Measurements from ENCODE around the gene ST7.

The ST7 gene

DNA sequence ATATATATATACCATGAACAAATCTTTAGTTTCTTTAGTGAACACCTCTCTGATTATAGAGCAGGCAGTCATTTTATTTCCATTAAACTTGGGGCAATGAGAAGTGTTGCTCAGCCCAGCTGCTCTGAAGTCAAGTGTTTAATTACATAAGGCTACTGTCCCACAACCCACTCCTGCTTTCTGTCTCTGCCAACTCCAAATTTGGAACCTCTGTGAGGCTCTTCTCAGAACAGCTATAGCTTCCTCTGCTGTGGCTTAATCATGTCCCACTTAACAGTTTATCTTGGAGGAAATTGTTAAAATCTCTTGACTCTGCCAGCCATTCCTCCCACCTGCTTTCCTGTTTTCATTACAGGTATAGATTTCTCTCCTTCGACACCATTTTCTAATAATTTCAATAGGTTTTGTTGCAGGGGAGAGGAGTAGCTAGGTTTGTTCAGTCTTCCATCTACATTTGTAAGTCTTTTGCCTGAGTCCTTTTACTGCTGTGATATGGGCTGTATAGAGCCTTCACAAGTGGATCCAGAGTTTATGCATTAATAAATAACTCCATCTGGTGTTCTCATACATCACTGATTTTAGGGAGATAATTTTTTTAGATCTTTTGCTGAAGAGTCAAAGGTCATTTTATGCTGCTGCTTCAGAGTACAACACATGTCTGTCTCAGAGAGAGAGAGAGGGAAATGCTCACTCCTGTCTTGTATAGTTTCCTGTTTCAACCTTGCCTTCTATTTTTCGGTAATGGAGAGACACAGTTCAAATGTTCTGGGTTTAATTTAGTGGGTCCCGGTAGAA, 199.1 kb downstream of the ST7 start:
- no peaks in the 10 kb centered on the region for H3K36me3 ChIP-seq (ENCODE audit: control insufficient read depth, insufficient read depth, low read length)
- no peak overlapping the region for H3K4me3 ChIP-seq (ENCODE audit: low read length)
- H3K9ac ChIP-seq (ENCODE audit: low read length): no peak overlapping the region
- H3K4me1 ChIP-seq (ENCODE audit: control insufficient read depth, insufficient read depth, low read length): peaks cover 11% of the 10 kb centered on the region
- H3K27me3 ChIP-seq (ENCODE audit: control insufficient read depth, insufficient read depth, low read length): no peaks in the 10 kb centered on the region
- H3K9me3 ChIP-seq (ENCODE audit: control insufficient read depth, low read length): no peaks in the 10 kb centered on the region

- Histone ChIP-seq H3K27me3 (ENCODE audit: control insufficient read depth, insufficient read depth, low read length) (no peaks in the 10 kb centered on the region), H3K4me3 (ENCODE audit: low read length) (no peak overlapping the region), H3K4me1 (ENCODE audit: control insufficient read depth, insufficient read depth, low read length) (peaks cover 11% of the 10 kb centered on the region), H3K36me3 (ENCODE audit: control insufficient read depth, insufficient read depth, low read length) (no peaks in the 10 kb centered on the region), H3K9ac (ENCODE audit: low read length) (no peak overlapping the region), H3K9me3 (ENCODE audit: control insufficient read depth, low read length) (no peaks in the 10 kb centered on the region)
Observed at GRCh38 chr7:117153016-117153545, 199.8 kb downstream of the ST7 start.

- Histone ChIP-seq H3K27me3 (ENCODE audit: control insufficient read depth, insufficient read depth, low read length) (no peaks in the 10 kb centered on the region), H3K4me3 (ENCODE audit: low read length) (no peak overlapping the region), H3K9me3 (ENCODE audit: control insufficient read depth, low read length) (no peaks in the 10 kb centered on the region), H3K9ac (ENCODE audit: low read length) (no peak overlapping the region), H3K4me1 (ENCODE audit: control insufficient read depth, insufficient read depth, low read length) (no peaks in the 10 kb centered on the region), H3K36me3 (ENCODE audit: control insufficient read depth, insufficient read depth, low read length) (no peaks in the 10 kb centered on the region)
Observed at GRCh38 chr7:117154721-117155120, 201.4 kb downstream of the ST7 start.

- Histone ChIP-seq H3K4me1 (ENCODE audit: control insufficient read depth, insufficient read depth, low read length) (no peaks in the 10 kb centered on the region), H3K9me3 (ENCODE audit: control insufficient read depth, low read length) (no peaks in the 10 kb centered on the region), H3K9ac (ENCODE audit: low read length) (no peak overlapping the region), H3K27me3 (ENCODE audit: control insufficient read depth, insufficient read depth, low read length) (no peaks in the 10 kb centered on the region), H3K36me3 (ENCODE audit: control insufficient read depth, insufficient read depth, low read length) (no peaks in the 10 kb centered on the region), H3K4me3 (ENCODE audit: low read length) (no peak overlapping the region)
Observed at GRCh38 chr7:117155694-117156093, 202.4 kb downstream of the ST7 start.

- Histone ChIP-seq H3K9me3 (ENCODE audit: control insufficient read depth, low read length) (no peaks in the 10 kb centered on the region), H3K4me3 (ENCODE audit: low read length) (no peak overlapping the region), H3K27me3 (ENCODE audit: control insufficient read depth, insufficient read depth, low read length) (no peaks in the 10 kb centered on the region), H3K9ac (ENCODE audit: low read length) (no peak overlapping the region), H3K4me1 (ENCODE audit: control insufficient read depth, insufficient read depth, low read length) (no peaks in the 10 kb centered on the region), H3K36me3 (ENCODE audit: control insufficient read depth, insufficient read depth, low read length) (no peaks in the 10 kb centered on the region)
Observed at GRCh38 chr7:117157241-117158209, 204.2 kb downstream of the ST7 start.

GRCh38 chr7:117158941-117159697, 205.8 kb downstream of the ST7 start:
- no peaks in the 10 kb centered on the region for H3K36me3 ChIP-seq (ENCODE audit: control insufficient read depth, insufficient read depth, low read length)
- no peaks in the 10 kb centered on the region for H3K9me3 ChIP-seq (ENCODE audit: control insufficient read depth, low read length)
- H3K4me1 ChIP-seq (ENCODE audit: control insufficient read depth, insufficient read depth, low read length): no peaks in the 10 kb centered on the region
- no peak overlapping the region for H3K9ac ChIP-seq (ENCODE audit: low read length)
- no peaks in the 10 kb centered on the region for H3K27me3 ChIP-seq (ENCODE audit: control insufficient read depth, insufficient read depth, low read length)
- no peak overlapping the region for H3K4me3 ChIP-seq (ENCODE audit: low read length)

GRCh38 chr7:117163101-117163500, 209.8 kb downstream of the ST7 start:
- no peaks in the 10 kb centered on the region for H3K9me3 ChIP-seq (ENCODE audit: control insufficient read depth, low read length)
- H3K4me3 ChIP-seq (ENCODE audit: low read length): no peak overlapping the region
- no peaks in the 10 kb centered on the region for H3K4me1 ChIP-seq (ENCODE audit: control insufficient read depth, insufficient read depth, low read length)
- no peak overlapping the region for H3K9ac ChIP-seq (ENCODE audit: low read length)
- no peaks in the 10 kb centered on the region for H3K36me3 ChIP-seq (ENCODE audit: control insufficient read depth, insufficient read depth, low read length)
- no peaks in the 10 kb centered on the region for H3K27me3 ChIP-seq (ENCODE audit: control insufficient read depth, insufficient read depth, low read length)

DNA sequence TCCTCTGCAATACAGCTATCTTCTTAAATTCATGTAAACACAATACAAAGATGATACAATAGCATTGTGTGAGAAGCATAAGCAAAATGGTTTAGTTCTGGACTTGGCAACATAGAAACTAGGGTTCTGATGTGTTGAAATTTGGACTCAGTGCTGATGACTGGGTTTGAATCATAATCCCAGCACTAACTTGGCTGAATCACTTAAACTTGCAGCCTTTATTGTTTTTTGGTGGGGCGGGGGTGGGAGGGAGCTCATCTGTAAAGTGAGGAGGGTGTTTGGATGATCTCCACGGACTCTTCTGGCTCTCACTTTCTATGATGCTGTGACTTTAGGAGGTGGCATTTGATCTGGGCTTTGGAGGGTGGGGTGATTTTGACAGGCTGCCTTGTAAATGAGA, 211.3 kb downstream of the ST7 start:
- Histone ChIP-seq H3K9ac (ENCODE audit: low read length) (no peak overlapping the region), H3K4me1 (ENCODE audit: control insufficient read depth, insufficient read depth, low read length) (no peaks in the 10 kb centered on the region), H3K27me3 (ENCODE audit: control insufficient read depth, insufficient read depth, low read length) (no peaks in the 10 kb centered on the region), H3K4me3 (ENCODE audit: low read length) (no peak overlapping the region), H3K9me3 (ENCODE audit: control insufficient read depth, low read length) (no peaks in the 10 kb centered on the region), H3K36me3 (ENCODE audit: control insufficient read depth, insufficient read depth, low read length) (no peaks in the 10 kb centered on the region)

DNA sequence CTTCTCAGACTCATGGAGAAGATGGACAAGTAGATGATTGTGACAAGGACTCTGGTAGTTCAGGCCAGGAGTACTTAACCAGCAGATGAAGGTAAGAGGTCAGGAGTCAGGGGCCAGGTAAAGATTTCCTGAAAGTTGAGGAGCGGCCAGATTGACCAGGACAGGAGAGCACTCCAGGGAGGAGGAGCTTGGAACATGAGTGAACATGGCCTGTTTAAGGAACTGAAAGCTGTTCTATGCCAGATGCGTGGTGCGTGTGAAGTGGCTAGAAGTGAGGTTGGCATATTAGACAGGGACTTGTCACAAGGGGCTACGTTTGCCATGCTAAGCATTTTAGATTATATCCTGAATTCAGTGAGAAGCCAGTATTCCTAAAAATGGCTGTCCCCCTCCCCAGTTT, 212.4 kb downstream of the ST7 start:
- Histone ChIP-seq H3K27me3 (ENCODE audit: control insufficient read depth, insufficient read depth, low read length) (no peaks in the 10 kb centered on the region), H3K9ac (ENCODE audit: low read length) (no peak overlapping the region)

GRCh38 chr7:117169907-117170306, 216.6 kb downstream of the ST7 start:
- no peaks in the 10 kb centered on the region for H3K27me3 ChIP-seq (ENCODE audit: control insufficient read depth, insufficient read depth, low read length)
- no peaks in the 10 kb centered on the region for H3K4me1 ChIP-seq (ENCODE audit: control insufficient read depth, insufficient read depth, low read length)
- no peaks in the 10 kb centered on the region for H3K9me3 ChIP-seq (ENCODE audit: control insufficient read depth, low read length)

More for the DNA sequence above, 212.4 kb downstream of the ST7 start:
- H3K36me3 ChIP-seq (ENCODE audit: control insufficient read depth, insufficient read depth, low read length): no peaks in the 10 kb centered on the region
- H3K4me1 ChIP-seq (ENCODE audit: control insufficient read depth, insufficient read depth, low read length): no peaks in the 10 kb centered on the region
- no peaks in the 10 kb centered on the region for H3K9me3 ChIP-seq (ENCODE audit: control insufficient read depth, low read length)
- H3K4me3 ChIP-seq (ENCODE audit: low read length): no peak overlapping the region

GRCh38 chr7:117171106-117171505, 217.8 kb downstream of the ST7 start:
- H3K4me1 ChIP-seq (ENCODE audit: control insufficient read depth, insufficient read depth, low read length): no peaks in the 10 kb centered on the region
- H3K9me3 ChIP-seq (ENCODE audit: control insufficient read depth, low read length): no peaks in the 10 kb centered on the region
- no peak overlapping the region for H3K9ac ChIP-seq (ENCODE audit: low read length)
- no peak overlapping the region for H3K4me3 ChIP-seq (ENCODE audit: low read length)
- H3K27me3 ChIP-seq (ENCODE audit: control insufficient read depth, insufficient read depth, low read length): no peaks in the 10 kb centered on the region
- no peaks in the 10 kb centered on the region for H3K36me3 ChIP-seq (ENCODE audit: control insufficient read depth, insufficient read depth, low read length)

More at GRCh38 chr7:117169907-117170306, 216.6 kb downstream of the ST7 start:
- H3K4me3 ChIP-seq (ENCODE audit: low read length): no peak overlapping the region
- H3K9ac ChIP-seq (ENCODE audit: low read length): no peak overlapping the region
- no peaks in the 10 kb centered on the region for H3K36me3 ChIP-seq (ENCODE audit: control insufficient read depth, insufficient read depth, low read length)

Measured in mucosa of stomach (tissue), 1 donor.